H1 (cell line): Measurements from ENCODE around the gene KLB. TPM values are rescaled to one million over a fixed set of nuclear protein-coding genes. Genes with fewer than 3 reads are reported as not detected.

Experiments
- CBX5 ChIP-seq: fragments of 300-800, 300-1000 bp; sonication (generic); IDR thresholded peaks from 2 replicates; pipeline ENCODE4 v1.7.1; 2016; ENCODE audit warnings: antibody characterized with exemption, low read length, low read depth
- CHD2 ChIP-seq: IDR thresholded peaks from 2 replicates; pipeline ENCODE4 v1.6.1; 2012; ENCODE audit warnings: low read length, improper control_type of control experiment
- CTBP2 ChIP-seq: IDR thresholded peaks from 2 replicates; pipeline ENCODE4 v1.7.0; 2011; ENCODE audit warnings: borderline replicate concordance, mild to moderate bottlenecking, moderate library complexity, mixed read lengths, low read length; ENCODE audit not compliant: insufficient read depth, insufficient read length
- MAFK ChIP-seq: IDR thresholded peaks from 2 replicates; pipeline ENCODE4 v1.6.1; 2012; ENCODE audit warnings: low read depth, mild to moderate bottlenecking, improper control_type of control experiment, low read length
- POLR2AphosphoS5 ChIP-seq: IDR thresholded peaks from 2 replicates; pipeline ENCODE4 v1.6.1; 2011; ENCODE audit warnings: low read depth, low read length
- SP1 ChIP-seq: IDR thresholded peaks from 2 replicates; pipeline ENCODE4 v1.6.1; 2011; ENCODE audit warnings: low read depth, low read length
- polyA plus RNA-seq, 7 experiments: library from polyadenylated mRNA; depleted of rRNA in 3 of 7; stranded (reverse) in 5 of 7; unstranded in 2 of 7; fragments of >200 nt in 5 of 7; fragments of 200-250 nt in 2 of 7; gene quantifications; 1 replicate in 5 of 7; 2 replicates in 1 of 7; 4 replicates in 1 of 7; pipeline versions ENCODE4 v1.2.1 to v1.2.3, GENCODE V29; 2011 to 2013; ENCODE audit warnings: missing spikeins in 2 of 7, mixed read lengths in 2 of 7
- total RNA-seq: library from RNA; stranded (reverse); fragmentation: NEBNext Ultra II Directional; extraction: Animal tissue kit (Norgen Biotek cat#: 25700); gene quantifications from 2 replicates; pipeline ENCODE4 v1.2.1, GENCODE V29; 2021
- TF ChIP-seq, protein P1 (sequence below): IDR thresholded peaks from 2 replicates; pipeline ENCODE4 v1.6.1; 2011; ENCODE audit warnings: low read depth, mild to moderate bottlenecking, low read length; ENCODE audit not compliant: insufficient read depth

KLB gene
- total and polyA plus RNA-seq, 2 of the 8 experiments (the other 6 are each of a cell fraction or from before 2014, with no cell fraction given) = 0.03 TPM; not detected in 1

DNA sequence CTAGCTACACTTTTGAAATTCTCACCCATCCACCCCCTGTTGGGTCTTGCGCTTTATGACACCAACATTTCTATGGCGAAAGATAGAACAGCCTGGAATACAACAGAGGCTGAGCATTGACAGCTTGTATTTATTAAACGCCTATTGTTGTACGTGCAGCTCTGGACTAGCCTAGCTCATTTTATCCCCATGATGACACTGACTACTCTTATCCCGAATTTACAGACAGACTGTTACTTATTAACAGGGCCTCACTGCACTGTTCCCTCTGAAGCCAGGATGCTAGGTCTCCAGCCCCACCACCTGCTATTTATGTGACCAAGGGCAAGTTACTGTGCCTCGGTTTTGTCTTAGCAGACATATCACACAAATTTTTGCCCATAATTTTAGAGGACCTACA lies 39.6 kb upstream of the KLB start (continued):
- TF ChIP-seq MAFK = no peak
- TF ChIP-seq CBX5 = no peak
- TF ChIP-seq, protein P1, sequence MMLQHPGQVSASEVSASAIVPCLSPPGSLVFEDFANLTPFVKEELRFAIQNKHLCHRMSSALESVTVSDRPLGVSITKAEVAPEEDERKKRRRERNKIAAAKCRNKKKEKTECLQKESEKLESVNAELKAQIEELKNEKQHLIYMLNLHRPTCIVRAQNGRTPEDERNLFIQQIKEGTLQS = no peak
- TF ChIP-seq CHD2 = no peak
- no peak for TF ChIP-seq CTBP2
- TF ChIP-seq SP1 = no peak
- no peak for TF ChIP-seq POLR2AphosphoS5
- TF ChIP-seq, all 59 proteins: peak for 0
